Adrenal gland (tissue), 5 donors: ENCODE measurements around the gene NEDD1.

ENCODE experiments used
- CTCF ChIP-seq, 6 experiments: fragments of 450-650 bp in 4 of 6; fragments of 200-600 bp in 2 of 6; sonication (generic) in 1 of 6; IDR thresholded peaks; 1 replicate in 5 of 6; 2 replicates in 1 of 6; pipeline versions ENCODE4 v1.5.1 to v1.8.0; 2016 to 2021; ENCODE audit warnings: antibody characterized with exemption in 6 of 6, mild to moderate bottlenecking in 2 of 6, moderate library complexity in 1 of 6
- POLR2A ChIP-seq, 2 donors: fragments of 450-650 bp; IDR thresholded peaks; one replicate each; pipeline ENCODE4 v1.6.1; 2017; ENCODE audit warnings: antibody characterized with exemption in 2 of 2, mild to moderate bottlenecking in 2 of 2, moderate library complexity in 1 of 2
- donor health status: DM: no; HTN: no; CAD: no.

DNA sequence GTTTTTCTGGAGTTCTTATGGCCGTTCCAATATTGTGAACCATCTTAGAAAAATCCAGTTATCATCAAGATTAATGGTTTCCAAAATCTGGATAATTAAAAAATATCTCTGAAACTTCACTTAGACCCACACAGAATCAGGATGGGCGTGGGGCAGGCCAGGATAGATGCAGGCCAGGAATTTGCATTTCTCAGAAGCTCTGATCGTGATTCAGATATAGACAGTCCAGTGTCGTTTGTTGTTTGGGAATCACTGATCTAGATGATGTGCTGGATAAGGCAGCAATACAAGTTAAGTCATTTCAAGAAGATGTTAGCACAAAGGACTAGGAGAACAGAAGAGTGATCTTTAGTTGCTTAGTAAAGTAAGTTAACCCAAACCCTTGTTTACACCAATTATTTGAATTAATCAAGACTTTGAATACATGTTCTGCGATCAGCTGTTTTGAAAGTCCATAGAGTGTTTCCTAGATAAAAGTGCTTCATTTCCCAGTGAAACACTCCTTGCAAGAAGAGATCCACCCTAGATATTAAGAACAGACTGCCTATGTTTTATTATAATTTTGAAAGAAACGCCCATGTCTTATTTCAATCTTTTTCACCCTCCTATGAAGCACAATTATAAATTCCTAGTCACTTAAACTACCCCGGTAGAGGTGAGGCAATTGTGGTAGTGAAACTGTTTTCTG is 90.9 kb downstream of the NEDD1 start:
- no peak for TF ChIP-seq CTCF (IDR thresholded peaks at IDR 0.05)
- TF ChIP-seq POLR2A (IDR thresholded peaks at IDR 0.05), result no peak
